ENCODE results near the gene ZNF518B.
"Not testable (repeated sequence)": the region's sequence is repeated elsewhere in the genome, so short reads cannot be mapped to it uniquely, and the experiment has no call there.

Gene ZNF518B

GRCh38 chr4:10437735-10438134, 19.5 kb downstream of the ZNF518B start:
- DNase-seq (ENCODE audit: low read depth, low spot score) = no peak
- CTCF ChIA-PET = no interaction called here
- H3K4me3 ChIP-seq (ENCODE audit: low read depth, low read length) = no peak overlapping the region
- POLR2A ChIA-PET = no interaction called here
- no peak for TF ChIP-seq CTCF (IDR thresholded peaks at IDR 0.05; ENCODE audit: insufficient read depth, low read length, missing control alignments)

DNA sequence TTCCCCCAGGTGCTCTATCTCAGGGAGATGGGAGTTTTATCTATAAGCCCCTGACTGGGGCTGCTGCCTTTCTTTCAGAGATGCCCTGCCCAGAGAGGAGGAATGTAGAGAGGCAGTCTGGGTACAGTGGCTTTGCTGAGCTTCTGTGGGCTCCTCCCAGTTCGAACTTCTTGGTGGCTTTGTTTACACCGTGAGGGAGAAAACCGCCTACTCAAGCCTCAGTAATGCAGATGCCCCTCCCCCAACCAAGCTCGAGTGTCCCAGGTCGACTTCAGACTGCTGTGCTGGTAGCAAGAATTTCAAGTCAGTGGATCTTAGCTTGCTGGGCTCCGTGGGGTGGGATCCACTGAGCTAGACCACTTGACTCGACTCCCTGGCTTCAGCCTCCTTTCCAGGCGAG, 29.5 kb downstream of the ZNF518B start:
- DNase-seq (ENCODE audit: low read depth, low spot score); H3K4me3 ChIP-seq (ENCODE audit: low read depth, low read length); POLR2A ChIA-PET; CTCF ChIA-PET: not testable (repeated sequence)

DNA sequence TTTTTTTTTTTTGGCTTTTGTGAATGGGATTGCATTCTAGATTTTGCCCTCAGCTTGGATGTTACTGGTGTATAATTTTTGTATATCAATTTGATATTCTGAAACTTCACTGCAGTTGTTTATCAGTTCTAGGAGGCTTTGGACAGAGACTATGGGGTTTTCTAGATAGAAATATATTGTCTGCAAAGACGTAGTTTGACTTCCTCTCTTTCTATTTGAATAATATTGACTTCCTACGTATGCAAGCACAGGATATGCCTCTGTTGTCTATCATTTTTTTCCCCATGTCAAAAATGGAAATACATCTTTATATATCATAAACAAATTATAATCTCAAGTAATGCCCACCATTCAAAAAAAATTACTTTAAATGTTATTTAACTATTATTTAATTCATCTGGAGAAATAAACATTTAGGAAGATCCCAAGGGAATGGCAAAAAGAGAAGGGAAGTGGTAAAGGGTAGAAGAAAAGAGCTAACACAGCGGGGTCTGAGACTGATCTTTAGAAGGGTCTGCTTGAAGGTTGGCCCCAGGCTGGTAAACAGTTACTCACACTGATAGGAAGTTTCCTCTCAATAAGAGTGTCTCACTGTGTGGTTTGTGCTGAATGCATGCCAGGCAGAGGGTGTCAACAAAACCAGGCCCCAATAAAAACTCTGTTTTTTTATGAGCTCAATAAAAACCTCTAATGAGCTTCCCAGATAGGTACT, 35.7 kb downstream of the ZNF518B start:
- TF ChIP-seq CTCF (IDR thresholded peaks at IDR 0.05; ENCODE audit: insufficient read depth, low read length, missing control alignments) = no peak
- ChIA-PET POLR2A (no interaction called here), CTCF (interaction anchor here (1.0 to 1.4 kb wide), 3 partner anchors 17 to 263 kb away, joined by 3 to 4 read pairs (median 3); no protein-coding TSS in a partner anchor)
- H3K4me3 ChIP-seq (ENCODE audit: low read depth, low read length) = no peak overlapping the region
- no peak for DNase-seq (ENCODE audit: low read depth, low spot score)

DNA sequence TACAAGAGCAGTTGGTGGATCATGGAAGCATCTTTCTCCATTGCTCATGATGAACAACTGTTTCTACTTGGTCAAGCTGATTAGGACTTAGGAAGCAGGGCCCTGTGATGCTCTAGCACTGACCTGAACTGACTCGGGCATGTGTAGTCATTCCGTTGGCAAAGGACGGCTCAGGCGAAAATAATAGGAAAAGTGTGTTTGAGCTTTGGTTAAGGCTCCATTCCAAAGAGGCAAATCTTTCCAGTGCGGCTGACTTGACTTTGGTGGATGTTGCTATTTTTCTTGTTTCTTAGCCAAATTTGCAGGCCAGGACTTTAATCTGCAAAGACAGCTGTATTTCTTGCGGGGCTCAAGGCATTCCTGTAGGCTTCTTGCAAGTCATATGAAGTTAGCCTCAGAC, 39.5 kb downstream of the ZNF518B start:
- ChIA-PET POLR2A (no interaction called here), CTCF (no interaction called here)
- H3K4me3 ChIP-seq (ENCODE audit: low read depth, low read length) = no peak overlapping the region
- no peak for TF ChIP-seq CTCF (IDR thresholded peaks at IDR 0.05; ENCODE audit: insufficient read depth, low read length, missing control alignments)
- no peak for DNase-seq (ENCODE audit: low read depth, low spot score)

- H3K4me3 ChIP-seq (ENCODE audit: low read depth, low read length) = no peak overlapping the region
- no peak for DNase-seq (ENCODE audit: low read depth, low spot score)
- CTCF ChIA-PET = interaction anchor here (3.5 kb wide), 1 partner anchor 251 kb away, joined by 10 read pairs; no protein-coding TSS in a partner anchor
- POLR2A ChIA-PET = no interaction called here
- TF ChIP-seq CTCF (IDR thresholded peaks at IDR 0.05; ENCODE audit: insufficient read depth, low read length, missing control alignments) = no peak
Measured at GRCh38 chr4:10416441-10416840, 40.8 kb downstream of the ZNF518B start.

GRCh38 chr4:10413177-10413576, 44.0 kb downstream of the ZNF518B start:
- ChIA-PET POLR2A (no interaction called here), CTCF (interaction anchor here (1.5 kb wide), 1 partner anchor 10 kb away, joined by 6 read pairs; no protein-coding TSS in a partner anchor)
- H3K4me3 ChIP-seq (ENCODE audit: low read depth, low read length) = no peak overlapping the region
- DNase-seq (ENCODE audit: low read depth, low spot score) = no peak
- TF ChIP-seq CTCF (IDR thresholded peaks at IDR 0.05; ENCODE audit: insufficient read depth, low read length, missing control alignments) = no peak

DNA sequence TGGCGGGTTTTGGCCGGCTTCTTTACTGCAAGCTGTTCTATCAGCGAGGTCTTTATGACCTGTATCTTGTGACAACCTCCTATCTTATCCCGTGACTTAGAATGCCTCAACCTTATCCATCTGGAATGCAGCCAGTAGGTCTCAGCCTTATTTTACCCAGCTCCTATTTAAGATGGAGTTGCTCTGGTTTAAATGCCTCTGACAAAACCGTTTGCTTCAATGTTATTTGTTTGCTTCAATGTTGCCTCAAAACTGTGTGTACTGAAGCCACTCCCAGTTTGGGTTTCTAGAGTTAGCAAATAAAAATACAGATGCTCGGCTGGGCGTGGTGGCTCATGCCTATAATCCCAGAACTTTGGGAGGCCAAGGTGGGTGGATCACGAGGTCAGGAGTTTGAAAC, 51.6 kb downstream of the ZNF518B start:
- no peak for TF ChIP-seq CTCF (IDR thresholded peaks at IDR 0.05; ENCODE audit: insufficient read depth, low read length, missing control alignments)
- ChIA-PET POLR2A (no interaction called here), CTCF (interaction anchor here (7.5 kb wide), 1 partner anchor 247 kb away, joined by 287 read pairs; no protein-coding TSS in a partner anchor)
- no peak for DNase-seq (ENCODE audit: low read depth, low spot score)
- H3K4me3 ChIP-seq (ENCODE audit: low read depth, low read length) = no peak overlapping the region
